Endodermal cell (in vitro differentiated cells): ENCODE measurements around the gene SCD5. TPM values are rescaled to one million over a fixed set of nuclear protein-coding genes. Genes with fewer than 3 reads are reported as not detected.

Source experiments
- DNase-seq: peaks from one replicate; pipeline ENCODE4 v3.0.0-alpha.2; 2017
- H3K27ac ChIP-seq: 2 replicates; pipeline ENCODE4 v1.5.1; 2013; ENCODE audit warnings: mild to moderate bottlenecking, low read depth, low read length, moderate library complexity
- H3K27me3 ChIP-seq: 2 replicates; pipeline ENCODE4 v1.6.1; 2013; ENCODE audit warnings: mild to moderate bottlenecking, low read length, moderate library complexity; ENCODE audit not compliant: insufficient read depth, control insufficient read depth, poor library complexity, severe bottlenecking
- H3K36me3 ChIP-seq: 2 replicates; pipeline ENCODE4 v1.7.0; 2013; ENCODE audit warnings: mild to moderate bottlenecking, low read length, moderate library complexity; ENCODE audit not compliant: control insufficient read depth, insufficient read depth
- H3K4me1 ChIP-seq: one replicate; pipeline ENCODE4 v1.7.0; 2013; ENCODE audit warnings: low read length; ENCODE audit not compliant: control insufficient read depth, insufficient read depth
- H3K4me3 ChIP-seq: 2 replicates; pipeline ENCODE4 v1.5.1; 2013; ENCODE audit warnings: mild to moderate bottlenecking, low read length, moderate library complexity
- H3K9ac ChIP-seq: 2 replicates; pipeline ENCODE4 v1.6.1; 2013; ENCODE audit warnings: mild to moderate bottlenecking, low read length, moderate library complexity; ENCODE audit not compliant: poor library complexity, severe bottlenecking; ENCODE audit errors: extremely low read depth
- H3K9me3 ChIP-seq: 2 replicates; pipeline ENCODE4 v1.6.1; 2013; ENCODE audit warnings: mild to moderate bottlenecking, low read length, moderate library complexity; ENCODE audit not compliant: control insufficient read depth
- H3K27ac Mint-ChIP-seq: 2 replicates; pipeline ENCODE4 v1.8.0; 2020; ENCODE audit warnings: mixed read lengths
- H3K27me3 Mint-ChIP-seq: 2 replicates; pipeline ENCODE4 v1.8.0; 2021; ENCODE audit warnings: mild to moderate bottlenecking, mixed read lengths; ENCODE audit not compliant: insufficient read depth
- H3K36me3 Mint-ChIP-seq: 2 replicates; pipeline ENCODE4 v1.8.0; 2020; ENCODE audit warnings: low read depth, mixed read lengths
- H3K4me1 Mint-ChIP-seq: 2 replicates; pipeline ENCODE4 v1.8.0; 2020; ENCODE audit warnings: mixed read lengths
- H3K4me3 Mint-ChIP-seq: 2 replicates; pipeline ENCODE4 v1.8.0; 2020; ENCODE audit warnings: mild to moderate bottlenecking, moderate library complexity, mixed read lengths
- H3K9me3 Mint-ChIP-seq: 2 replicates; pipeline ENCODE4 v1.8.0; 2020; ENCODE audit warnings: mild to moderate bottlenecking, mixed read lengths
- CTCF ChIP-seq: fragments of 200-600 bp; sonication (generic); conservative IDR thresholded peaks from 2 replicates; pipeline ENCODE4 v1.5.0; 2021; ENCODE audit warnings: antibody characterized with exemption, mild to moderate bottlenecking
- WGBS, 2 experiments: methylation state at CpG; one replicate each; pipeline versions ENCODE4 v1.1.5 to v1.1.7; 2013; ENCODE audit warnings: missing lambda C conversion rate in 2 of 2, mixed read lengths in 1 of 2; ENCODE audit not compliant: insufficient coverage in 1 of 2, insufficient read length in 1 of 2; 5-methylcytosine and 5-hydroxymethylcytosine counted together
- total RNA-seq, 2 donors: library from RNA; stranded (reverse); fragmentation: NEBNext Ultra II Directional in 1 of 2; extraction: Animal tissue kit (Norgen Biotek cat#: 25700) in 1 of 2; gene quantifications; 2 replicates in 1 of 2; 3 replicates in 1 of 2; pipeline ENCODE4 v1.2.1, GENCODE V29; 2021

The SCD5 gene
- total RNA-seq, 2 donors from 2014 or later = 3.2 to 5.2 TPM

GRCh38 chr4:82666970-82667665, 131.5 kb downstream of the SCD5 start:
- H3K4me3 Mint-ChIP-seq = no peak overlapping the region
- H3K27ac Mint-ChIP-seq = no peak overlapping the region
- TF ChIP-seq CTCF = no peak
- peaks cover 1% of the 10 kb centered on the region for H3K9me3 Mint-ChIP-seq
- Histone ChIP-seq H3K4me1 (peaks cover 11% of the 10 kb centered on the region), H3K9me3 (peaks cover 21% of the 10 kb centered on the region), H3K36me3 (no peaks in the 10 kb centered on the region), H3K4me3 (no peak overlapping the region), H3K9ac (no peak overlapping the region), H3K27ac (no peak overlapping the region), H3K27me3 (no peaks in the 10 kb centered on the region)
- H3K27me3 Mint-ChIP-seq = no peaks in the 10 kb centered on the region
- no peak for DNase-seq
- no peaks in the 10 kb centered on the region for H3K36me3 Mint-ChIP-seq
- WGBS, 2 experiments = 96% methylated on average over 5 of the region's 5 CpGs; no CpG with 5 or more reads in 1 of the 2 experiments
- peaks cover 42% of the 10 kb centered on the region for H3K4me1 Mint-ChIP-seq

GRCh38 chr4:82661181-82661992, 137.2 kb downstream of the SCD5 start:
- no peak overlapping the region for H3K27ac ChIP-seq
- H3K27me3 Mint-ChIP-seq = peaks cover 8% of the 10 kb centered on the region
- no peak for TF ChIP-seq CTCF
- DNase-seq = no peak
- no peaks in the 10 kb centered on the region for H3K36me3 Mint-ChIP-seq
- no peak overlapping the region for H3K4me3 Mint-ChIP-seq
- no peaks in the 10 kb centered on the region for H3K36me3 ChIP-seq
- H3K27me3 ChIP-seq = no peaks in the 10 kb centered on the region
- H3K4me1 ChIP-seq = no peaks in the 10 kb centered on the region
- no peak overlapping the region for H3K9ac ChIP-seq
- peaks cover 8% of the 10 kb centered on the region for H3K9me3 Mint-ChIP-seq
- peaks cover 7% of the 10 kb centered on the region for H3K4me1 Mint-ChIP-seq
- H3K4me3 ChIP-seq = no peak overlapping the region
- no peaks in the 10 kb centered on the region for H3K9me3 ChIP-seq
- 92% methylated on average over 2 to 6 of the region's 6 CpGs for WGBS, 2 experiments
- H3K27ac Mint-ChIP-seq = no peak overlapping the region

GRCh38 chr4:82652062-82652461, 146.5 kb downstream of the SCD5 start:
- H3K36me3 ChIP-seq = no peaks in the 10 kb centered on the region
- H3K4me3 Mint-ChIP-seq = no peak overlapping the region
- no peak overlapping the region for H3K27ac Mint-ChIP-seq
- no peak overlapping the region for H3K4me3 ChIP-seq
- no peak overlapping the region for H3K9ac ChIP-seq
- no peaks in the 10 kb centered on the region for H3K27me3 ChIP-seq
- H3K9me3 Mint-ChIP-seq = peaks cover 3% of the 10 kb centered on the region
- no peaks in the 10 kb centered on the region for H3K4me1 Mint-ChIP-seq
- H3K27me3 Mint-ChIP-seq = no peaks in the 10 kb centered on the region
- no peaks in the 10 kb centered on the region for H3K9me3 ChIP-seq
- DNase-seq = no peak
- H3K27ac ChIP-seq = no peak overlapping the region
- TF ChIP-seq CTCF = no peak
- no peaks in the 10 kb centered on the region for H3K36me3 Mint-ChIP-seq
- H3K4me1 ChIP-seq = no peaks in the 10 kb centered on the region
- WGBS, 2 experiments = 73 to 79% methylated on average over 3 of the region's 4 CpGs
